ENCODE measurements around the gene RDH16. TPM values are rescaled to one million over a fixed set of nuclear protein-coding genes. Genes with fewer than 3 reads are reported as not detected.

Gene RDH16
- total and polyA plus RNA-seq, 2 donors from 2014 or later: 0.15 to 0.41 TPM

- Histone ChIP-seq H3K9ac (ENCODE audit: low read length in 3 of 3) (no peak overlapping the region), H3K4me1 (ENCODE audit: control insufficient read depth in 2 of 3, insufficient read depth in 2 of 3, low read depth in 1 of 3, low read length in 3 of 3) (no peaks in the 10 kb centered on the region), H3K27me3 (ENCODE audit: control insufficient read depth, insufficient read depth, low read length) (no peaks in the 10 kb centered on the region), H3K27ac (ENCODE audit: low read depth in 2 of 2, low read length in 2 of 2) (no peak overlapping the region), H3K36me3 (ENCODE audit: control insufficient read depth in 2 of 3, insufficient read depth in 3 of 3, low read length in 3 of 3) (no peaks in the 10 kb centered on the region), H3K4me3 (ENCODE audit: low read length in 3 of 3) (no peak overlapping the region), H3K9me3 (ENCODE audit: control insufficient read depth in 2 of 3, insufficient read depth in 1 of 3, low read length in 3 of 3) (no peaks in the 10 kb centered on the region)
- no peak for FAIRE-seq
- TF ChIP-seq CTCF (IDR thresholded peaks at IDR 0.05; ENCODE audit: borderline replicate concordance, extremely low read depth, insufficient read depth): no peak
- intact Hi-C loops (cut with DNase I): no loop called here
- DNase-seq: no peak
These were observed 21.7 kb downstream of the RDH16 start for GRCh38 chr12:56935752-56936151.

- DNase-seq (no peak), FAIRE-seq (no peak)
- H3K9ac ChIP-seq (ENCODE audit: low read length in 3 of 3): no peak overlapping the region
- no peaks in the 10 kb centered on the region for H3K4me1 ChIP-seq (ENCODE audit: control insufficient read depth in 2 of 3, insufficient read depth in 2 of 3, low read depth in 1 of 3, low read length in 3 of 3)
- no peaks in the 10 kb centered on the region for H3K9me3 ChIP-seq (ENCODE audit: control insufficient read depth in 2 of 3, insufficient read depth in 1 of 3, low read length in 3 of 3)
- H3K4me3 ChIP-seq (ENCODE audit: low read length in 3 of 3): no peak overlapping the region
- no peaks in the 10 kb centered on the region for H3K27me3 ChIP-seq (ENCODE audit: control insufficient read depth, insufficient read depth, low read length)
- no peak overlapping the region for H3K27ac ChIP-seq (ENCODE audit: low read depth in 2 of 2, low read length in 2 of 2)
- no peak for TF ChIP-seq CTCF (IDR thresholded peaks at IDR 0.05; ENCODE audit: borderline replicate concordance, extremely low read depth, insufficient read depth)
- no peaks in the 10 kb centered on the region for H3K36me3 ChIP-seq (ENCODE audit: control insufficient read depth in 2 of 3, insufficient read depth in 3 of 3, low read length in 3 of 3)
- intact Hi-C loops (cut with DNase I): no loop called here
These were observed 22.3 kb downstream of the RDH16 start for GRCh38 chr12:56935157-56935556.

DNA sequence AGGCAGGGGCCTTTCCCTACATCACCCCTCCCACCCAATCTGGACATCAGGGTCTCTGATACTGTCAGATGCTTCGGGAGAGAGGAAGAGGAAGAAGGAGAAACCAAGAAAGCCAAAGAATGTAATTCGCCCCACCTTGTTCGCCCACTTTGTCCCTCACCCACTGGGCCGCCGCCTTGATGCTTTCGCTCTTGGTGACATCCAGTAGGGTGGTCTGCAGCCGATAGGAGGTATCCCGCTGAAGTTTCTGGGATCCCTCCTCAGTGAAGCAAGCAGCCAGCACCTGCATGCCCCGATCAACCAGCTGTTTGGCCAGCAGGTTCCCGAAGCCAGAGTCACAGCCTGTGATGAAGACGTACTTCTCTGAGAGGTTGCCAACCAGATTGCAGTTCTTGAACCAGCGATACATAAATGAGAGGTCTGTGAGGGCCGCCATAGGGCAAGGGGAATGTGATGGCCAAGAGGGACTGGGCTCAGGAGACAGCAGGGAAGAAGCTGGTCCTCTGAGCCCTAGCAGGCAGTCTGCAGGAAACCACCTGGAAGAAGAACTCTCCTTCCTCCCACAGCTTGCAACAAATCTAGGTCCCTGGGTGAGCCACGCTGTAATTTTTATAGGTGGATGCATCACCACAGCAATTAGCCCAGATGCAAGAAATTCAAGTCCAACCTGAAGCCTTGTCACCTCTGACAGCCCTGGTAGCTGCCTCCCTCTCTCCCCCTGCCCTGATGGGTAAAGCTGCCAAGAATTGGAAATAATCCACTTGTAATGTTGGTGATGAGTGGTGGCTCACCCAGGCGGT is 23.4 kb downstream of the RDH16 start, which contains the start of gene SDR9C7:
Gene SDR9C7 (minus strand): TSS at position 583 of the 800 bp plus-strand sequence. CDS start 147 bp downstream, at position 436.
- no peak within 1 kb of the TSS for H3K4me3 ChIP-seq (ENCODE audit: low read length in 3 of 3)
- intact Hi-C loops (cut with DNase I): no loop called here
- H3K9me3 ChIP-seq (ENCODE audit: control insufficient read depth in 2 of 3, insufficient read depth in 1 of 3, low read length in 3 of 3): no peaks in the 10 kb centered on the region
- H3K36me3 ChIP-seq (ENCODE audit: control insufficient read depth in 2 of 3, insufficient read depth in 3 of 3, low read length in 3 of 3): no peaks in the 10 kb centered on the region
- TF ChIP-seq CTCF (IDR thresholded peaks at IDR 0.05; ENCODE audit: borderline replicate concordance, extremely low read depth, insufficient read depth): no peak
- no peak for FAIRE-seq
- DNase-seq: no peak
- no peak within 1 kb of the TSS for H3K9ac ChIP-seq (ENCODE audit: low read length in 3 of 3)
- no peaks in the 10 kb centered on the region for H3K27me3 ChIP-seq (ENCODE audit: control insufficient read depth, insufficient read depth, low read length)
- H3K27ac ChIP-seq (ENCODE audit: low read depth in 2 of 2, low read length in 2 of 2): no peak within 1 kb of the TSS
- no peaks in the 10 kb centered on the region for H3K4me1 ChIP-seq (ENCODE audit: control insufficient read depth in 2 of 3, insufficient read depth in 2 of 3, low read depth in 1 of 3, low read length in 3 of 3)

Measured in kidney (tissue), 14 donors.